Effector memory CD8-positive, alpha-beta T cell (primary cell): Measurements from ENCODE around the gene PES1.
A peak's percentile ranks its signal among the peaks of the same experiment; 100 is the strongest.
"Not testable (repeated sequence)": the region's sequence is repeated elsewhere in the genome, so short reads cannot be mapped to it uniquely, and the experiment has no call there.

Experiments used
- ATAC-seq: fragments of 150-1000 bp; cut with Tn5 transposase; replicated peaks from 2 replicates; pipeline ENCODE4 v1.10.0; 2021; ENCODE audit warnings: mild to moderate bottlenecking, moderate library complexity
- DNase-seq, 3 experiments: peaks; one replicate each; pipeline ENCODE4 v3.0.0; 2021
- H3K27ac Mint-ChIP-seq, 2 donors: one replicate each; pipeline ENCODE4 v1.8.0; 2022; ENCODE audit warnings: mild to moderate bottlenecking in 2 of 2, mixed read lengths in 2 of 2, moderate library complexity in 2 of 2
- H3K27me3 Mint-ChIP-seq, 2 donors: one replicate each; pipeline ENCODE4 v1.8.0; 2022; ENCODE audit warnings: mixed read lengths in 2 of 2
- H3K36me3 Mint-ChIP-seq: one replicate; pipeline ENCODE4 v1.8.0; 2022; ENCODE audit warnings: mild to moderate bottlenecking, moderate library complexity, mixed read lengths; ENCODE audit not compliant: insufficient read depth
- H3K4me1 Mint-ChIP-seq, 2 donors: one replicate each; pipeline ENCODE4 v1.8.0; 2022; ENCODE audit warnings: low read depth in 2 of 2, mixed read lengths in 2 of 2
- H3K4me3 Mint-ChIP-seq, 2 donors: one replicate each; pipeline ENCODE4 v1.8.0; 2022; ENCODE audit warnings: mild to moderate bottlenecking in 2 of 2, mixed read lengths in 2 of 2, moderate library complexity in 2 of 2
- H3K9me3 Mint-ChIP-seq, 2 donors: one replicate each; pipeline ENCODE4 v1.8.0; 2022; ENCODE audit warnings: mixed read lengths in 2 of 2
- total RNA-seq, 9 experiments: gene quantifications; one replicate each; lab custom pipeline; 2026; lab: John Stamatoyannopoulos, UW

The PES1 gene
- 28.8 to 261 (median 66.4) reads per million in 9 experiments for total RNA-seq

- Mint-ChIP-seq H3K36me3 (peaks cover 26% of the 10 kb centered on the region), H3K27ac (no peak within 1 kb of the TSS), H3K27me3 (peaks cover 7 to 12% of the 10 kb centered on the region in 2 donors), H3K4me1 (peaks cover 0 to 6% of the 10 kb centered on the region in 2 donors), H3K9me3 (no peaks in the 10 kb centered on the region), H3K4me3 (no peak within 1 kb of the TSS)
- ATAC-seq (peak; percentile 99), DNase-seq (peak; percentile 93 to 96 (median 94))
These were observed at the start of gene PES1 for GRCh38 chr22:30591588-30592359. PES1 (minus strand) TSS chr22:30591910; CDS start chr22:30591833, 77 bp downstream.

- ATAC-seq (no peak), DNase-seq (no peak)
- Mint-ChIP-seq H3K27me3 (no peaks in the 10 kb centered on the region), H3K36me3 (no peaks in the 10 kb centered on the region), H3K4me3 (no peak overlapping the region), H3K27ac (no peak overlapping the region), H3K4me1 (peaks cover 12 to 15% of the 10 kb centered on the region in 2 donors), H3K9me3 (no peaks in the 10 kb centered on the region)
These were observed 49.2 kb upstream of the PES1 start for GRCh38 chr22:30640839-30641430.

- no peaks in the 10 kb centered on the region for H3K27me3 Mint-ChIP-seq
- no peaks in the 10 kb centered on the region for H3K36me3 Mint-ChIP-seq
- DNase-seq (no peak), ATAC-seq (no peak)
- no peak overlapping the region for H3K27ac Mint-ChIP-seq
- no peak overlapping the region for H3K4me3 Mint-ChIP-seq
- H3K9me3 Mint-ChIP-seq = no peaks in the 10 kb centered on the region
- peaks cover 13 to 18% of the 10 kb centered on the region in 2 donors for H3K4me1 Mint-ChIP-seq
These were observed 48.7 kb upstream of the PES1 start for GRCh38 chr22:30640361-30640760.

- Mint-ChIP-seq H3K4me1 (peaks cover 14 to 23% of the 10 kb centered on the region in 2 donors), H3K9me3 (no peaks in the 10 kb centered on the region), H3K27me3 (no peaks in the 10 kb centered on the region), H3K4me3 (peak overlapping the region; percentile 45 to 47), H3K36me3 (peaks cover 3% of the 10 kb centered on the region), H3K27ac (peak overlapping the region in 1 of 2 donors; percentile 12)
- DNase-seq (no peak), ATAC-seq (no peak)
These were observed 46.0 kb upstream of the PES1 start for GRCh38 chr22:30637701-30638114.

- Mint-ChIP-seq H3K27me3 (no peaks in the 10 kb centered on the region), H3K4me1 (peaks cover 14 to 23% of the 10 kb centered on the region in 2 donors), H3K27ac (peak overlapping the region in 1 of 2 donors; percentile 95), H3K36me3 (peaks cover 3% of the 10 kb centered on the region), H3K9me3 (no peaks in the 10 kb centered on the region), H3K4me3 (peak overlapping the region; percentile 82 to 89)
- no peak for ATAC-seq
- DNase-seq = peak; percentile 11 to 19 (median 15)
These were observed 44.7 kb upstream of the PES1 start for GRCh38 chr22:30636226-30637077.

GRCh38 chr22:30635273-30636225 is 43.8 kb upstream of the PES1 start, which contains the start of gene SLC35E4:
SLC35E4 (plus strand) TSS chr22:30635781; CDS start chr22:30636451, 670 bp downstream.
- ATAC-seq = peak; percentile 81
- H3K27me3 Mint-ChIP-seq = no peaks in the 10 kb centered on the region
- H3K27ac Mint-ChIP-seq = peak within 1 kb of the TSS; percentile 90 to 95
- DNase-seq = peak; percentile 92 to 93 (median 92)
- peaks cover 3% of the 10 kb centered on the region for H3K36me3 Mint-ChIP-seq
- peaks cover 14 to 23% of the 10 kb centered on the region in 2 donors for H3K4me1 Mint-ChIP-seq
- no peaks in the 10 kb centered on the region for H3K9me3 Mint-ChIP-seq
- peak within 1 kb of the TSS; percentile 82 to 89 for H3K4me3 Mint-ChIP-seq

GRCh38 chr22:30634471-30635233 is 42.9 kb upstream of the PES1 start:
- peak; percentile 88 to 92 (median 90) for DNase-seq
- Mint-ChIP-seq H3K27me3 (no peaks in the 10 kb centered on the region), H3K4me3 (peak overlapping the region; percentile 82 to 89), H3K36me3 (peaks cover 3% of the 10 kb centered on the region), H3K9me3 (no peaks in the 10 kb centered on the region), H3K27ac (peak overlapping the region; percentile 90 to 95), H3K4me1 (peaks cover 14 to 23% of the 10 kb centered on the region in 2 donors)
- ATAC-seq = peak; percentile 66

- not testable (repeated sequence) for H3K36me3 Mint-ChIP-seq, ATAC-seq
These were observed 39.8 kb upstream of the PES1 start for GRCh38 chr22:30631469-30631868.

GRCh38 chr22:30628491-30628890 is 36.8 kb upstream of the PES1 start:
- Mint-ChIP-seq H3K4me3 (no peak overlapping the region), H3K9me3 (no peaks in the 10 kb centered on the region), H3K4me1 (no peaks in the 10 kb centered on the region), H3K27me3 (no peaks in the 10 kb centered on the region), H3K36me3 (no peaks in the 10 kb centered on the region), H3K27ac (no peak overlapping the region)
- no peak for ATAC-seq
- no peak for DNase-seq

More at GRCh38 chr22:30631469-30631868, 39.8 kb upstream of the PES1 start:
- H3K27me3 Mint-ChIP-seq, H3K27ac Mint-ChIP-seq, H3K4me3 Mint-ChIP-seq, H3K9me3 Mint-ChIP-seq, DNase-seq: not testable (repeated sequence)
- H3K4me1 Mint-ChIP-seq = peaks cover 11 to 18% of the 10 kb centered on the region in 2 donors

GRCh38 chr22:30627471-30627870 is 35.8 kb upstream of the PES1 start:
- Mint-ChIP-seq H3K4me3 (no peak overlapping the region), H3K27ac (no peak overlapping the region), H3K27me3 (no peaks in the 10 kb centered on the region), H3K4me1 (no peaks in the 10 kb centered on the region), H3K9me3 (no peaks in the 10 kb centered on the region), H3K36me3 (no peaks in the 10 kb centered on the region)
- DNase-seq (no peak), ATAC-seq (no peak)

- no peak for ATAC-seq
These were observed 34.7 kb upstream of the PES1 start for GRCh38 chr22:30626413-30626812.

GRCh38 chr22:30619909-30620308 is 28.2 kb upstream of the PES1 start:
- not testable (repeated sequence) for H3K27ac Mint-ChIP-seq, ATAC-seq, H3K9me3 Mint-ChIP-seq, H3K4me1 Mint-ChIP-seq, H3K36me3 Mint-ChIP-seq, DNase-seq, H3K4me3 Mint-ChIP-seq
- peaks cover 8 to 21% of the 10 kb centered on the region in 2 donors for H3K27me3 Mint-ChIP-seq

More at GRCh38 chr22:30626413-30626812, 34.7 kb upstream of the PES1 start:
- H3K27ac Mint-ChIP-seq = no peak overlapping the region
- no peak for DNase-seq
- no peak overlapping the region for H3K4me3 Mint-ChIP-seq
- no peaks in the 10 kb centered on the region for H3K36me3 Mint-ChIP-seq
- no peaks in the 10 kb centered on the region for H3K9me3 Mint-ChIP-seq
- H3K4me1 Mint-ChIP-seq = no peaks in the 10 kb centered on the region
- peaks cover 0 to 8% of the 10 kb centered on the region in 2 donors for H3K27me3 Mint-ChIP-seq
